ENCODE measurements around the gene ALDH1L1.

Gene ALDH1L1

GRCh38 chr3:126154391-126155279 lies 25.8 kb downstream of the ALDH1L1 start:
- no peak for DNase-seq (ENCODE audit: low spot score)

GRCh38 chr3:126153695-126154360 lies 26.6 kb downstream of the ALDH1L1 start:
- DNase-seq (ENCODE audit: low spot score) = no peak

GRCh38 chr3:126152901-126153694 lies 27.3 kb downstream of the ALDH1L1 start:
- DNase-seq (ENCODE audit: low spot score) = no peak

- no peak for DNase-seq (ENCODE audit: low spot score)
Observed at GRCh38 chr3:126152458-126152857, 27.9 kb downstream of the ALDH1L1 start.

GRCh38 chr3:126151562-126152302 lies 28.7 kb downstream of the ALDH1L1 start:
- no peak for DNase-seq (ENCODE audit: low spot score)

GRCh38 chr3:126149960-126150515 lies 30.3 kb downstream of the ALDH1L1 start:
- DNase-seq (ENCODE audit: low spot score) = no peak

- no peak for DNase-seq (ENCODE audit: low spot score)
Observed at GRCh38 chr3:126149256-126149902, 31.0 kb downstream of the ALDH1L1 start.

GRCh38 chr3:126147932-126148683 lies 32.3 kb downstream of the ALDH1L1 start:
- no peak for DNase-seq (ENCODE audit: low spot score)

- no peak for DNase-seq (ENCODE audit: low spot score)
Observed at GRCh38 chr3:126147147-126147931, 33.0 kb downstream of the ALDH1L1 start.

- no peak for DNase-seq (ENCODE audit: low spot score)
Observed at GRCh38 chr3:126146525-126147146, 33.8 kb downstream of the ALDH1L1 start.

GRCh38 chr3:126146034-126146433 lies 34.4 kb downstream of the ALDH1L1 start:
- no peak for DNase-seq (ENCODE audit: low spot score)

GRCh38 chr3:126142652-126143051 lies 37.7 kb downstream of the ALDH1L1 start:
- DNase-seq (ENCODE audit: low spot score) = no peak

- DNase-seq (ENCODE audit: low spot score) = no peak
Observed at GRCh38 chr3:126137490-126138130, 42.8 kb downstream of the ALDH1L1 start.

- no peak for DNase-seq (ENCODE audit: low spot score)
Observed at GRCh38 chr3:126136428-126137220, 43.8 kb downstream of the ALDH1L1 start.

- DNase-seq (ENCODE audit: low spot score) = no peak
Observed at GRCh38 chr3:126135406-126136076, 44.8 kb downstream of the ALDH1L1 start.

- DNase-seq (ENCODE audit: low spot score) = no peak
Observed at GRCh38 chr3:126135071-126135405, 45.3 kb downstream of the ALDH1L1 start.

Data from CD4-positive, alpha-beta T cell treated with Interleukin-2 at 100 ng/mL for 4 hours (primary cell).